Raji (cell line): ENCODE results near the gene ANTXR1.

Experiments
- POLR2A ChIP-seq: IDR thresholded peaks from 2 replicates; pipeline ENCODE4 v1.6.1; 2011; ENCODE audit warnings: low read depth, low read length, control low read depth; ENCODE audit not compliant: insufficient read depth

ANTXR1 gene

DNA sequence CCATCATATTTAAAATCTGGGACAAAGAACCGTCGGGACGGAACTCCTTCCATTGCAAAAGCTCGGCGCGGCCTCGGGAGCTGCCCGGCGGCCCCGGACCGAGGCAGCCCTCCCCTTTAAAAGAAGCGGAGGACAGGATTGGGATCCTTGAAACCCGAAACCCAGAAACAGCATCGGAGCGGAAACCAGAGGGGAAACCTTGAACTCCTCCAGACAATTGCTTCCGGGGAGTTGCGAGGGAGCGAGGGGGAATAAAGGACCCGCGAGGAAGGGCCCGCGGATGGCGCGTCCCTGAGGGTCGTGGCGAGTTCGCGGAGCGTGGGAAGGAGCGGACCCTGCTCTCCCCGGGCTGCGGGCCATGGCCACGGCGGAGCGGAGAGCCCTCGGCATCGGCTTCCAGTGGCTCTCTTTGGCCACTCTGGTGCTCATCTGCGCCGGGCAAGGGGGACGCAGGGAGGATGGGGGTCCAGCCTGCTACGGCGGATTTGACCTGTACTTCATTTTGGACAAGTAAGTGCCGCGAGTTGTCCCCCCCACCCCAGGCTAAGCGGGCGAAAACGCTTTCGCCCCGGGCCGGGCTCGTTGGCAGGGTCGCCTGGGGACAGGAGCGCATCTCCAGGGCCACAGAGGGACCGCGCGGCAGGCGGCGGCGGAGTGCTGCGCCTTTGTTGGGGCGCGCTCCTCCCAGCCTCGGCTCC, at the start of gene ANTXR1:
ANTXR1 (plus strand) TSS at position 38 of the 698 bp plus-strand sequence; CDS start at position 359, 321 bp downstream.
- no peak for TF ChIP-seq POLR2A

DNA sequence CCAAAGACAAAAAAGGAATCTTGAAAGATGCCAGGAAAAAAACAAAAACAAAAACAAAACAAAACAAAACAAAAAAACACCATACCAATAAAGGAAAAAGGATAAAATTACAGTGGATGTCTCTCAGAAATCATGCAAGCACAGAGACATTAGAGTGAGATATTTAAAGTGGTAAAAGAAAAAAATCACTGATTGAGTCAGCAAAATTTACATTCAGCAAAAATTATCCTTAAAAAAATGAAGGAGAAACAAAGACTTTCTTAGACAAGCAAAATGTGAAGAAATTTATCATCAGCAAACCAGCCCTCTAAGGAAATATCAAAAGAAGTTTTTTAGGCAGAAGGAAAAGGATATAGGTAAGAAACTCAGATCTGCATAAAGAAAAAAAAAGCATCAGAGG, 48.7 kb upstream of the ANTXR1 start:
- no peak for TF ChIP-seq POLR2A

DNA sequence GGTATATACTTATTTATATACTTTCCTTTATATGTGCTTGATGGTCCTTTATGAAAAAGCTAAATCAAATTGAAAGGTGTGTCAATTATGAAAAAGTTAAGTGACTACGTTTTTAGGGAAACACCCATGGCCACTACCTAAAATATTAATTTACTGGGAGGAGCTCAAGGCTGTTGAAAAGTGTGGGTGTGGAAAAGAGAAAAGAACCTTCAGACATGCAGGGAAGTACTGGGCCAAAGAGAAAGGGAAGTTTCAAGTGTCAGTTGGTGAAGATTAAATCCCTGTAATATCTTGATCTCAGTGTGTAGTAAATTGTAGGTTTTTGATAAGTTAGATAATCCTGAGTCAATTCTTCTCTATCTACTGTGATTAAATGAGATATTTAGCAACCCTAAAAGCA, 44.8 kb upstream of the ANTXR1 start:
- TF ChIP-seq POLR2A, result no peak

DNA sequence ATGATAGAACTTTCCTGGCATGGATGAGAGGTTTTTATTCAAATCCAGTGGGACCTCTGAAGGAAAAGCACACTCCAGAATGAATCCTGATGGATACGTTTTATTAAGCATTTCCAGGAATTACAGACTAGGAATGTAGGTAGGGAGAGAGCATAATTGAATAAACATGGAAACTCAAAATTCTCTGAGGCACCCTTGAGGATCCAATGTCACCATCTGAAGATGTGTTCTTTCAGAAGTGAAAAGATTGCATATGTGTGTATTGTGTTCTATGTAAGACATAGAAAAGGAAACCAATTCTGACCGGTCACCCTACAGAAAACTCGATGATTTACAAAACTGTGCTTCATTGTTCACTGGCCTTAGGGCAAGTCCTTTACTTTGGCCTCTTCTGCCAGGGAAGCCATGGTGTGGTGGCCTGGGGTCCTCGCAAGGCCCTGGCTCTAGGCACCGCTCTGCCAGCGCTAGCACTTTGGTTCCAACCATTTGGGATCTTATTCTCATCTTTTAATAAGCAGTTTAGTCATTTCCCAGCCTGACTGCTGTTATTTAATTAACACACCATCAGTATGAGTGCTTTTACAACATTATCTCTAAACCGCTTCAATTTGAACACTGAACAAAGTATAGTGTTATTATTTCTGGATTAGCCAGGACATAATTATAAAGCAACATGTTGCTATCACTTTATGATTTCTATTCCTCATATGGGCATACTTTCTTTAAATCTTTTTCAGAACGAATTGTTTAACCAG, 43.1 kb upstream of the ANTXR1 start:
- no peak for TF ChIP-seq POLR2A

DNA sequence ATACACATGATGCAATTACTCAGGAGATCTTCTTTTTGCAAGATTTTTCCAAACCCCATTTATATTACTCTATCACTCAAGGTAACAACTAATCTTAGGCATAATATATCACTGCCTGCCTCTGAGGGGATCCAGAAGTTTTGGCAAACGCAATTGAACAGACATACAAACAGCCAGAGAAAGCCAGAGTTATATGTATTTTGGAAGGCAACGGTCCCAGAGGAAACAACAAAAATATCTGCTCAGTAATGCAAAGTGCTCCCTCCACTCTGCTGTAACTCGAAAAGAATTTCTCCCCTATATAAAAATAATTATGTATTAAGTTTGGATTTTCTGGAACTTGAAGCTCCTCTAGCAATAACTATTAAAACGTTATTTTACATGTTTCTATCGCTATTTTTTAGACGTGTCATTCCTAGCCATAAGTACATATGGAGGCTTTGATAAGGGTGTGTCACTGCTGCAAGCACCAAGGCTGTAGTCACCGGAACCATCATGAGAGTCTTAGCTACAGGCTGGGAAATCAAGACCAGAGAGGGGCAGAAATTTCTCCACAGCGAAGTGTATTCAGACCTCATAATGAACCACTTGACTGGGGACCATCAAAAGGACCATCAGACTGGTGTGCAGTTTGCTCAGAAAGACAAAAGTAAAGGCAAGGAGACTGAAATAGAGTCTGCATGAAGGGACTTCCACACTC, 42.3 kb upstream of the ANTXR1 start:
- no peak for TF ChIP-seq POLR2A

DNA sequence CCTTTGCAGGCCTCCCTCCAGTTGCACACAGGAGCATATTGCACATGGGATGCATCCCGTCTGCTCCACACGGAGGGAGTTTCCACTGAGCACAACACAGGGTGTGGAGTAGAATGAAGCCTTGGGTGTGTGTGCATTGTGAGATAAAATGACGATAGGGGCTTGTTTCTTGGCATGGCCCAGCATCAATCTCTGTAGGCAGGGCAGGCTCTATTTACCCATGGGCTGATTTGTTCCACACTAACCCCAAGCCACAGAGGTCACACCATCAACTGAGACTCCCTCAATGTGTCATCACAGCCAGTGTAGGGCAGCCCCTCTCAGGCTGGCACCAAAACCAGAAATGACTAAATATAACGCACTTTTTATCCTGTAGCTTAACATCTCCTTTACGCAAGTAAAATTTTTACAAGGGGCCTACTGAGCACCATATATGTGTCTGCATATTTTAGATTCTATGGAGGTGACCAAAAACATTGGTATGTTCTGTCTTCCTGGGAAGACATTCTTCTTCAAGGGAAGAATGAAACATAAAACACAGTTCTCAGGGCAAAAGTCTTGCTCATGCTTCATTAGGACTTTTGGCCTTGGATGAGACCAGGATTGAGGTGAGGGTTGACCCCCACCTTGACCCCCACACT, 41.3 kb upstream of the ANTXR1 start:
- TF ChIP-seq POLR2A, result no peak

DNA sequence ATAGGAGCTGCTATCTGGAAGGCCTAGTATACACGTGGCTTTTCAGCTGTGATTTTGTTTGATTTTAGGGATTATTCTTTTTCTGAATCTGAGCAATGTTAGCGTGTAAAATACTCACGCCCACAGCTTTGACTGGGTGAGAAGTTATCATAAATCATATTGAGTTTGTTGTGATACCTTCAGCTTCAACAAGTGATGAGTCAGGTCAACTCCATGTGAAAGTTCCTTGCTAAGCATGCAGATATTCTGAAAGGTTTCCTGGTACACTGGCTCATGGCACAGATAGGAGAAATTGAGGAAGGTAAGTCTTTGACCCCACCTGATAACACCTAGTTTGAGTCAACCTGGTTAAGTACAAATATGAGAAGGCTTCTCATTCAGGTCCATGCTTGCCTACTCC, 38.7 kb upstream of the ANTXR1 start, which contains the start of gene GKN1:
GKN1 (plus strand) TSS at position 386 of the 400 bp plus-strand sequence. CDS start 42 bp downstream, outside the sequence.
- no peak for TF ChIP-seq POLR2A

DNA sequence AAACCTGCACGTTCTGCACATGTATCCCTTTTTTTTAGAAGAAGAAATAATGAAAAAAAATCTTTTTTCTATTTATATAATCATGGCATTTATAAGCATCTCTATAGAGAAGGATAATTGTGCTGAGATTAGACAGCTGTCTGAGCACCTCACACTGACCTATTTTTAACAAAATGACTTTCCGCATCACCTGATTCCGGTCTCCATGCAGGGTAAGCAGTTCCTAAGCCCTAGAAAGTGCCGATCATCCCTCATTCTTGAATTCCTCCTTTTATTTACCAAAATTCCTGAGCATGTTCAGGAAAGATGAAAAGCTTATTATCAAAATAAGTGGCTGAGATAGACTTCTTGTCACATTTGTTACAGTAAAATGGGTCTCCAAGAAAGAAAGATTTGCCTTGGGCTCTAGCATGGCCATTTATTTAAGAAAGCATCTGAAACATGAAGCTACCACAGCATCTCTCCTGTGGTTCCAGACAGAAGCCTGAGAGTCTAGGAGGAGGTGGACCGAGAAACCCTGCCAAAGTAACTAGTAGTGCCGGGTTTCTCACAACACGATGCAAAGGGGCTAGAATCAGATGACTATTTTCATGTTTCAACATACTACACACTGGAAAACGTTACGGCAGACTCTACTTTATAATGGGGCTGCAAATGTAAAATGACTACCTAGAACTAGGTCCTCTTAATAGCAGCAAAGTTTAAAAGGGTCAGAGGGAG, 37.9 kb upstream of the ANTXR1 start:
- TF ChIP-seq POLR2A, result no peak

DNA sequence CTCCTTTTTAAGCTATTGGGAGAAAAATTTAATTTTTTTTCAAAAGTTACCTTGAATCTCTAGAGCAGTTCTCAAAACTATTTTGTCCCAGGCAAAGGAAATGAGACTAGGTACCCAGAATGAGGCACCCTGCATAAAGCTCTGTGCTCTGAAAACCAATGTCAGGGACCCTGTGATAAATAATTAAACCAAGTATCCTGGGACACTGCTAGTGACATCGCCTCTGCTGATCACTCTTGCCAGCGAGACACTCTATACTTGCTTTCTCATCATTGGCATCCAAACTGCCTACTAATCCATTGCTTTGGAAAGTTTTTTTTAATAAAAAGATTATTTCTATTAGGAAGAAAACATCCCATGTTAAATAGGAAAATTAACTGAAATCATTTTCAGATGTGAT, 37.1 kb upstream of the ANTXR1 start:
- no peak for TF ChIP-seq POLR2A

DNA sequence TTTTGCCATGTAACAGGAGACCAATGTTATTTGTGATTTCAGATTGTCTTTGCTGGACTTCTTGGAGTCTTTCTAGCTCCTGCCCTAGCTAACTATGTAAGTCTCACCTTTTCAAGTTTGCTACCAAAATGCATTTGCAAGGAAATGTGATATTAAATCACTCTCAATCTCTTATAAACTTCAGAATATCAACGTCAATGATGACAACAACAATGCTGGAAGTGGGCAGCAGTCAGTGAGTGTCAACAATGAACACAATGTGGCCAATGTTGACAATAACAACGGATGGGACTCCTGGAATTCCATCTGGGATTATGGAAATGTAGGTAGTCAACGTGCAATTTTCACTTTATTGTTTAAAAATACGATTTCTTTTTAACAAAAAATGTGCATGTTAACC, 35.5 kb upstream of the ANTXR1 start:
- no peak for TF ChIP-seq POLR2A

DNA sequence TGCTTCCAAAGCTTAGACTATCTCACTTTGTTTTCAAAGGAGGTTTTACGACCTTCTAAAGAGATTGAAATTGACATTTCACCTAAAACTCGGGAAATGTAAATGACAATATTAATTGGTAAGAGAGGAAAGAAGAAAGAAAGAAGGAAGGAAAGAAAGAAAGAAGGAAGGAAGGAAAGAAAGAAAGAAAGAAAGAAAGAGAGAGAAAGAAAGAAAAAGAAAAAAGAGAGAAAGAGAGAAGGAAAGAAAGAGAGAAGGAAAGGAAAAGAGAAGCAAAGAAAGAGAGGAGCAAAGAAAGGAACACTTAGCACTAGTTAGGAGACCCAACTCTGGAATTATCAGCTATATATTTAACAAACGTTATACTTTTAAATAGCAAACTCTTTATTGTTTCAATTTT, 34.9 kb upstream of the ANTXR1 start:
- no peak for TF ChIP-seq POLR2A

DNA sequence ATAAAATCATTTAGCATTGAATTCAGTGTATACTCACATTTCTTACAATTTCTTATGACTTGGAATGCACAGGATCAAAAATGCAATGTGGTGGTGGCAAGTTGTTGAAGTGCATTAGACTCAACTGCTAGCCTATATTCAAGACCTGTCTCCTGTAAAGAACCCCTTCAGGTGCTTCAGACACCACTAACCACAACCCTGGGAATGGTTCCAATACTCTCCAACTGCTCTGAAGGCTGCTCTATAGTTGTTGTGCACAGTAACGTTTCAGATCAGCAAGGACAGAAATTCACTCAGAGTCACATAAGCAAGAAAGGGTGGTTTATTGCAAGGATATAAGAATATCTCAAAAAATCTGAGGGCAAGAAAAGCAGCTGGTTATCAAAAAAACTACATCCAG, 32.0 kb upstream of the ANTXR1 start:
- no peak for TF ChIP-seq POLR2A

DNA sequence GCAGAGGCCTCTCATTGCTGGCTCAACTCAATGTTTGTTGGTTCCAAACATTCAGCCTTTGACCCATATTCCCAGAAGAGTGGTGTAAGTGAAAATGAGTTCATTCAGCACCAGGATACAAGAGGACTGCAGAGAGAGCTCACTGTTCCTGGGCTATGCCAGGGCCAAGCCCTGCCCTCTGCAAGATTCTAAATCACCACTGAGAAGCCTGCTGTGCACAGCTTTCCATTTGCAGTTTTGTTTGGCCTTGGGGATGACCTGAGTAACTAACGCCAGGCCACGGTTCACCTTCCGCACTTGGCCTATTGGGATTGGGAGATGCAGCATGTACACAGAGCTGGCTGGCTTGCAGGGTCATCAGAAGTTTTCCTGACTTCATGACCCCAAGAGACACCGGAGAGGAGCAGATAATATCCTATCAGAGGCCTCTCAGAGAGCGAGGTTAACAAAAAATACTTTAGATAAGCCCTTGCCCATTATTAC, 25.9 kb upstream of the ANTXR1 start:
- no peak for TF ChIP-seq POLR2A

DNA sequence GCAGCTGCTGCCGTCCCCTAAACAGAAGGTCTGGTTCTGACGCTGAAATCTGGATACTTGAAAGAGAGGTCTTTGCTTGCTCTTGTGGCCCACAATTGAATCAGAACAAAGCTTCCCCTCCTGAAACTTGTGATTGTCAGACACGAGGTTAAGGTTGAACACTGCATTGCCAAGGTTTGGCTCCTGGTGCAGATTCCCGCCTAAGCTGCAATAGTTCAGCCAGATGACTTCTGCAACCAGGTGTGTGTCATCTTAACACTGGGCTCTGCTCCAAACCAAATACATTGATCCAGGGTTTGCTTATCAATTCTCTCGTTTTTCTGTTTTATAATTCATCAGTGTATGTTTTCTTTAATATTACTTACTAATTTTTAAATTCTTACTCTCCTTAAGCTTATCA, 23.9 kb upstream of the ANTXR1 start:
- no peak for TF ChIP-seq POLR2A

DNA sequence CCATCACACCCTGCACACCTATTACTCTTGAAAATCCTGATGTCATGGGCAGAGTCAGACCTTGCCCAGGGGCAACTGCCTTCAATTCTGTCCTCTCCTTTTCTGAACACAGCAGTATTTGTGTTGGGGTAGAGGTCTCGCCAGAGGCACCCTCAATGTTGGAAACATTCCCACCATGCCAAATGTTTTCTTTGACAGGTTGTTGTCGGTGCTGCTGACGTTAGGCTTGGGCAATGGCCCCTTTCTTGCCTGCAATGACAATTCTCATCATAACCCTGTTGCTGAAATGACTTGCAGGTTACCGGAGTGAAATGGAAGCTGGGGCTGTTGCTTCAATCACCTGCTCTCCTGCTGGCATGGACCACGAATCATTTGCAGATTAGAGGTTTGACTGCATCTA, 20.6 kb upstream of the ANTXR1 start:
- TF ChIP-seq POLR2A, result no peak
